ENCODE data around the gene CNTNAP2. TPM values are rescaled to one million over a fixed set of nuclear protein-coding genes. Genes with fewer than 3 reads are reported as not detected.

The CNTNAP2 gene
- total and polyA plus RNA-seq, 9 of the 15 experiments (the other 6 are each of a cell fraction or from before 2014, with no cell fraction given) = 0.04 to 0.62 (median 0.09) TPM; not detected in 4

- DNase-seq (ENCODE audit: extremely low read depth in 1 of 4, low spot score in 3 of 4) = no peak
- intact Hi-C loops (cut with micrococcal nuclease) = no loop called here
- no peak for FAIRE-seq
- H3K36me3 ChIP-seq (ENCODE audit: control insufficient read depth, insufficient read depth, low read length) = no peaks in the 10 kb centered on the region
- ATAC-seq = no peak
- H3K79me2 ChIP-seq (ENCODE audit: control insufficient read depth, insufficient read depth, low read length) = no peaks in the 10 kb centered on the region
- no peaks in the 10 kb centered on the region for H3K9me1 ChIP-seq (ENCODE audit: control insufficient read depth, insufficient read depth, low read length)
- 0% methylated on average over 6 of the region's 6 CpGs for WGBS (ENCODE audit: insufficient coverage, low coverage, missing lambda C conversion rate)
- H3K27ac ChIP-seq (ENCODE audit: extremely low read depth, low read depth, low read length) = no peak overlapping the region
- H3K9ac ChIP-seq (ENCODE audit: insufficient read depth in 1 of 2, low read depth in 2 of 2, low read length in 2 of 2) = no peak overlapping the region
- H2AFZ ChIP-seq (ENCODE audit: low read depth, low read length) = no peak overlapping the region
- no peak overlapping the region for H3K4me2 ChIP-seq (ENCODE audit: insufficient read depth, low read length)
- POLR2A ChIA-PET = no interaction called here
- no TSS peak for BruUV-seq (replicated peaks)
- CTCF ChIA-PET (ENCODE audit: low intra/inter-chr PET ratio) = no interaction called here
- no peaks in the 10 kb centered on the region for H3K27me3 ChIP-seq (ENCODE audit: control insufficient read depth in 2 of 2, insufficient read depth in 2 of 2, low read length in 2 of 2)
- TF ChIP-seq, protein P1, sequence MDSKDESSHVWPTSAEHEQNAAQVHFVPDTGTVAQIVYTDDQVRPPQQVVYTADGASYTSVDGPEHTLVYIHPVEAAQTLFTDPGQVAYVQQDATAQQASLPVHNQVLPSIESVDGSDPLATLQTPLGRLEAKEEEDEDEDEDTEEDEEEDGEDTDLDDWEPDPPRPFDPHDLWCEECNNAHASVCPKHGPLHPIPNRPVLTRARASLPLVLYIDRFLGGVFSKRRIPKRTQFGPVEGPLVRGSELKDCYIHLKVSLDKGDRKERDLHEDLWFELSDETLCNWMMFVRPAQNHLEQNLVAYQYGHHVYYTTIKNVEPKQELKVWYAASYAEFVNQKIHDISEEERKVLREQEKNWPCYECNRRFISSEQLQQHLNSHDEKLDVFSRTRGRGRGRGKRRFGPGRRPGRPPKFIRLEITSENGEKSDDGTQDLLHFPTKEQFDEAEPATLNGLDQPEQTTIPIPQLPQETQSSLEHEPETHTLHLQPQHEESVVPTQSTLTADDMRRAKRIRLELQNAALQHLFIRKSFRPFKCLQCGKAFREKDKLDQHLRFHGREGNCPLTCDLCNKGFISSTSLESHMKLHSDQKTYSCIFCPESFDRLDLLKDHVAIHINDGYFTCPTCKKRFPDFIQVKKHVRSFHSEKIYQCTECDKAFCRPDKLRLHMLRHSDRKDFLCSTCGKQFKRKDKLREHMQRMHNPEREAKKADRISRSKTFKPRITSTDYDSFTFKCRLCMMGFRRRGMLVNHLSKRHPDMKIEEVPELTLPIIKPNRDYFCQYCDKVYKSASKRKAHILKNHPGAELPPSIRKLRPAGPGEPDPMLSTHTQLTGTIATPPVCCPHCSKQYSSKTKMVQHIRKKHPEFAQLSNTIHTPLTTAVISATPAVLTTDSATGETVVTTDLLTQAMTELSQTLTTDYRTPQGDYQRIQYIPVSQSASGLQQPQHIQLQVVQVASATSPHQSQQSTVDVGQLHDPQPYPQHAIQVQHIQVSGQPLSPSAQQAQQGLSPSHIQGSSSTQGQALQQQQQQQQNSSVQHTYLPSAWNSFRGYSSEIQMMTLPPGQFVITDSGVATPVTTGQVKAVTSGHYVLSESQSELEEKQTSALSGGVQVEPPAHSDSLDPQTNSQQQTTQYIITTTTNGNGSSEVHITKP (IDR thresholded peaks at IDR 0.05; ENCODE audit: partially characterized antibody) = no peak
- no peak for TF ChIP-seq NCOA4 (IDR thresholded peaks at IDR 0.05; ENCODE audit: partially characterized antibody)
- TF ChIP-seq PYGO2 (tag; IDR thresholded peaks at IDR 0.05) = no peak
- no peak for TF ChIP-seq CEBPG (CRISPR knock-in tag; IDR thresholded peaks at IDR 0.05)
- TF ChIP-seq CEBPG (tag; conservative IDR thresholded peaks at IDR 0.05 in 1 of 2, IDR thresholded peaks at IDR 0.05 in 1 of 2) = no peak
- TF ChIP-seq ZNF668 (CRISPR knock-in tag; IDR thresholded peaks at IDR 0.05) = no peak
- TF ChIP-seq ZNF184 (CRISPR knock-in tag; IDR thresholded peaks at IDR 0.05) = no peak
- TF ChIP-seq, protein P2, sequence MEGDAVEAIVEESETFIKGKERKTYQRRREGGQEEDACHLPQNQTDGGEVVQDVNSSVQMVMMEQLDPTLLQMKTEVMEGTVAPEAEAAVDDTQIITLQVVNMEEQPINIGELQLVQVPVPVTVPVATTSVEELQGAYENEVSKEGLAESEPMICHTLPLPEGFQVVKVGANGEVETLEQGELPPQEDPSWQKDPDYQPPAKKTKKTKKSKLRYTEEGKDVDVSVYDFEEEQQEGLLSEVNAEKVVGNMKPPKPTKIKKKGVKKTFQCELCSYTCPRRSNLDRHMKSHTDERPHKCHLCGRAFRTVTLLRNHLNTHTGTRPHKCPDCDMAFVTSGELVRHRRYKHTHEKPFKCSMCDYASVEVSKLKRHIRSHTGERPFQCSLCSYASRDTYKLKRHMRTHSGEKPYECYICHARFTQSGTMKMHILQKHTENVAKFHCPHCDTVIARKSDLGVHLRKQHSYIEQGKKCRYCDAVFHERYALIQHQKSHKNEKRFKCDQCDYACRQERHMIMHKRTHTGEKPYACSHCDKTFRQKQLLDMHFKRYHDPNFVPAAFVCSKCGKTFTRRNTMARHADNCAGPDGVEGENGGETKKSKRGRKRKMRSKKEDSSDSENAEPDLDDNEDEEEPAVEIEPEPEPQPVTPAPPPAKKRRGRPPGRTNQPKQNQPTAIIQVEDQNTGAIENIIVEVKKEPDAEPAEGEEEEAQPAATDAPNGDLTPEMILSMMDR (IDR thresholded peaks at IDR 0.05 in 2 of 3, conservative IDR thresholded peaks at IDR 0.05 in 1 of 3; ENCODE audit: insufficient read depth in 2 of 3, low read depth in 1 of 3, low read length in 3 of 3) = no peak
- TF ChIP-seq ZNF583 (CRISPR knock-in tag; IDR thresholded peaks at IDR 0.05) = no peak
- TF ChIP-seq, protein P3, sequence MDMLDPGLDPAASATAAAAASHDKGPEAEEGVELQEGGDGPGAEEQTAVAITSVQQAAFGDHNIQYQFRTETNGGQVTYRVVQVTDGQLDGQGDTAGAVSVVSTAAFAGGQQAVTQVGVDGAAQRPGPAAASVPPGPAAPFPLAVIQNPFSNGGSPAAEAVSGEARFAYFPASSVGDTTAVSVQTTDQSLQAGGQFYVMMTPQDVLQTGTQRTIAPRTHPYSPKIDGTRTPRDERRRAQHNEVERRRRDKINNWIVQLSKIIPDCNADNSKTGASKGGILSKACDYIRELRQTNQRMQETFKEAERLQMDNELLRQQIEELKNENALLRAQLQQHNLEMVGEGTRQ (CRISPR knock-in tag; IDR thresholded peaks at IDR 0.05) = no peak
- TF ChIP-seq ZNF518B (CRISPR knock-in tag; IDR thresholded peaks at IDR 0.05) = no peak
- TF ChIP-seq EZH2 (IDR thresholded peaks at IDR 0.05; ENCODE audit: borderline replicate concordance, low read depth, low read length) = no peak
- no peaks in the 10 kb centered on the region for H3K4me1 ChIP-seq (replicated peaks in 1 of 2; ENCODE audit: control insufficient read depth in 2 of 2, insufficient read depth in 2 of 2, low read length in 2 of 2)
- H3K4me3 ChIP-seq = no peak overlapping the region
- H4K20me1 ChIP-seq (replicated peaks; ENCODE audit: control insufficient read depth, insufficient read depth, low read length) = no peaks in the 10 kb centered on the region
- in situ Hi-C loops (cut with MboI) = no loop called here
- H3K9me3 ChIP-seq (replicated peaks; ENCODE audit: control insufficient read depth, insufficient read depth, low read depth, low read length) = no peaks in the 10 kb centered on the region
These were observed 1904.1 kb downstream of the CNTNAP2 start for GRCh38 chr7:148020679-148021078.
